GM12872 (cell line): ENCODE data around the gene SLC5A5.
A peak's percentile ranks its signal among the peaks of the same experiment; 100 is the strongest.

Source experiments
- TF ChIP-seq, protein P1 (sequence below): IDR thresholded peaks from 3 replicates; pipeline ENCODE4 v1.5.1; 2011; ENCODE audit warnings: low read depth, mild to moderate bottlenecking, low read length, moderate library complexity; ENCODE audit not compliant: insufficient read depth

The SLC5A5 gene

DNA sequence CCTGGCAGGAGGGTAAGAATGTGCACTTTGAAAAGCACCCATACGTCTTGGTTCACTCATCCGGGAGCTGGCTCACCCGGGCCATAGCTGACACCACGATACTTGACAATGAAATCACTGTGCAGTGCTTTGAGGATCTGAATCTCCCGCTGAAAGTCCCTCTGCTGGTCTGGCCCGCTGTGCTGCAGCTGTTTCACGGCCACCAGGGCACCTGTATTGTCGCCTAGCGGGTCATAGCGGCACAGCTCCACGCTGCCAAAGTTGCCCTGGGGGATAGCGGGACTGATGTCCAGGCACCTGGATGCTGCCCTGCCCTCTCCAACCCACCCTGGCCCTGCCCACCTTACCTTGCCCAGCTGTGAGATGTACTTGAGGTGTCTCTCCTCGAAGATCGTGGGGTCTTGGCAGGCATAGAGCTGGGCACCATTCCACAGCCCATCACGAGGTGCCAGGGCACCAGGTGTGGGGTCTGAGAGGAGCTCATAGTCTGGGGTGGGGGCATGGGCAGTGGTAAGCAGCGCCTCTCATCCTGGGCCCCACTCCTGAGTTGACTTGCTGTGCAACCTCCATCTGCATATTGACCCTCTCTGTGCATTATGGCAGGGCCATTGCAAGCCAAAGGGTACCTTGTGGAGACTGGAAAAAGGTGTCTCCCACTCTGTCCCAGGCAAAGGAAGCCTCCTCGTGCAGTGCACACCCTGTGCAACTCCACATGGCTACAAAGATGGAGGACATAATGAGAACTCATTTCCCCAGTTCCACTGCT lies 39.1 kb upstream of the SLC5A5 start:
- TF ChIP-seq, protein P1, sequence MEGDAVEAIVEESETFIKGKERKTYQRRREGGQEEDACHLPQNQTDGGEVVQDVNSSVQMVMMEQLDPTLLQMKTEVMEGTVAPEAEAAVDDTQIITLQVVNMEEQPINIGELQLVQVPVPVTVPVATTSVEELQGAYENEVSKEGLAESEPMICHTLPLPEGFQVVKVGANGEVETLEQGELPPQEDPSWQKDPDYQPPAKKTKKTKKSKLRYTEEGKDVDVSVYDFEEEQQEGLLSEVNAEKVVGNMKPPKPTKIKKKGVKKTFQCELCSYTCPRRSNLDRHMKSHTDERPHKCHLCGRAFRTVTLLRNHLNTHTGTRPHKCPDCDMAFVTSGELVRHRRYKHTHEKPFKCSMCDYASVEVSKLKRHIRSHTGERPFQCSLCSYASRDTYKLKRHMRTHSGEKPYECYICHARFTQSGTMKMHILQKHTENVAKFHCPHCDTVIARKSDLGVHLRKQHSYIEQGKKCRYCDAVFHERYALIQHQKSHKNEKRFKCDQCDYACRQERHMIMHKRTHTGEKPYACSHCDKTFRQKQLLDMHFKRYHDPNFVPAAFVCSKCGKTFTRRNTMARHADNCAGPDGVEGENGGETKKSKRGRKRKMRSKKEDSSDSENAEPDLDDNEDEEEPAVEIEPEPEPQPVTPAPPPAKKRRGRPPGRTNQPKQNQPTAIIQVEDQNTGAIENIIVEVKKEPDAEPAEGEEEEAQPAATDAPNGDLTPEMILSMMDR: no peak

DNA sequence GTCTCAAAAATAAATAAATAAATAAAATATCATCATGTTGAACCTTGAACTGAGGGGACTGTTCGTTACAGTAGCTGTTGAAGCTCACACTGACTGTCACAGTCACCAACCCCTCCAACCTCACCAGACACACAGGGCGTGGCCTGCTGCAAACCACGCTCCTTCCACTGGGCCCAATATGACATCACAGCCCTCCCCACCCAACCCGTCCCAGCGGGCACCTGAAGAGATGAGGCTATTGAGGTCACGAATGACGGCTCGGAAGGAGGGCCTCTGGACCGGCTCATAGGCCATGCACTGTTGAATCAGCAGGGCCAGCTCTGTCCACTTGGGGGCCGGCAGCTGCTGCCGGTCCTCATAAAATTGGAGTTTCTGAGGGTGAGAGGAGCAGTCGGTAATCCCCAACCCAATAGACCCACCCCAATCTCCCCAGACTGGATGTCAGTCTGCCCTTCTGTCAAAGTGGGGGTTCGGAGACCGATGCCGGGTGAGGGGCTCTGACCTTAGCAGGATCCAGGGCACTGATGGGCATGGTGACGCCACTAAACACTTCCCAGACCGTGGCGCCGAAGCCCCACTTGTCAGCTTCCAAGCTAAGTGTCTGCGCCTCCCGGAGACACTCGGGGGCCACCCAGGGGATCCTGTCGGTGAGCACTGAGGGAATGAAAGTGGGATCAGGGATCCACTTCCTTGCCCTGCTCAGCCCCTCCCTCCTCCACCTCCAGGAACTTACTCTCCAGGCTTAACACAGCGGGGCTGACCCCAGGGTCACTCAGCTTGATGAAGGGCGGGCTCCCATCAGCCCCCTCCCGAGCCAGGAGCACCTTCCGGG lies 37.2 kb upstream of the SLC5A5 start:
- TF ChIP-seq, protein P1: 0 out of 3 replicates have a peak, but pooled peaks have one; percentile 11

DNA sequence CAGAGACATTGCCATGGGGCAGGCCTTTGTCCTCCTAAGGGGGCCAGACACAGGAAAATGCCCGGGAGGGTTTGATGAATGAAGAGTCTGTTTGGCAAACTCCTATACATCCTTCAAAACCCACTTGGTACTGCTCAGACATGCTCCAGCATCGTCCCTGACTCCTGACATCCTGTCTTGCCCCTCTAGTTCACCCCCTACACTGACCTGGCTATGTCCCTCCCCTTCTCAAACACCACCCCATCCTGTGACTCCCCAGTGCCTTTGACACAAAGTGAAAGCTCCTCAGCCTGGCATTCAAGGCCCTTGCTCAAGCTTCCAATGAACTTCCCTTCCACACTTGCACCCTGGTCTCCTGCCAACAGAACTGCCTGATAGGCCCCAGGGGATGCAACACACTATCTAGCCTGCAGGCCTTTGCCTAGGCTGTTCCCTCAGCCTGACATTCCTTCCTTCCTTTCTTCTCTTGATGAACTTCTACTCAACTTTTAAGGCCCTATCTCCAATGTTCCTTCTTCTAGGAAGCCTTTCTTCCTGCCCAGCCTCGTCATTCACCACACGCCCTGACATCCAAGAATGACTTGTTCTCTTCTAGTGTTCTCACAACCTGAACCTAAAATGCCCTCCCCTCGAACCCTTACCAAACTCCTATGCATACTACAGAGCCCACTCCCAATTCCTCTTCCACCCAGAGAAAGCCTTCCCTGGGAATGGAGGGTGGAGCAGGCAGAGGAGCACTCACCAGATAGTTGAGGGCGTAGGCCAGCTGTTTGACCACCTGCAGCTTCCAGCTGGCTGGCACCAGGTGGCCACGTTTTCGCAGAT lies 36.4 kb upstream of the SLC5A5 start:
- TF ChIP-seq, protein P1: no peak

DNA sequence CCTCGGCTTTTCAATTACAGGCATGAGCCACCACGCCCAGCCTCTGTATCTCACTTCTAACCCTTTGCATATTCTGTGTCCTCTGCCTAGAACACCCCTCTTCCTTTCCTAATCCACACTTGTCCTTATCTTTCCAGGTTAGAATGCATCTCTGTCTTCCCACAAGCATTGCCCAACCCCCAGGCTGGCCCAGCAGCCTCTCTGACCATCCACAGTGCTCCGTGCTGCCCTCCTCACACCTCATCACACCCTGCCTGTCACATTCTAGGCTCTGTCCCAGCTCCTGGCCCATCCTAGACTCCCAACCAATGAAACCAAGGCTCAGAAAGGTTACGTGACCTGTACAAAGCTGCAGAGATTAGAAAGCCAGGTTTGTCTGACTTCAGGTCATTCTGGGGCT lies 35.2 kb upstream of the SLC5A5 start:
- TF ChIP-seq, protein P1: no peak

DNA sequence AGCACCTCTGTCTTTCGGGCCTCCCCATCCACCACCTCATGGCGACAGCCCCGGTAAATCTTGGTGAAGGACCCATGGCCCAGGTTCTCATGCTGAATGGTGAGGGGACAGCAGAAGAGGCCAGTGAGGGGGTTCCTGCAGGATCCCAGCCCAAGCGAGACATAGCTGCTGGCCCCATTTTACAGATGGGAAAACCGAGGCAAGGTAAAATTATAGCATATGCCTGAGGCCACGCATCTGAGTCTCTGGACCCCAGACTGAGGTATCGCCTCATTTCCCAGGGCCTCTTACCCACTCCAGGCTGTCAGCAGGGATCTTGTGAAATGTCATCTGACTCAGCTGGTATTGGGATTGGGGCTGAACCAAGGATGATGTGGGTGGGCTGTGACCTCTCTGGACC lies 33.8 kb upstream of the SLC5A5 start:
- TF ChIP-seq, protein P1: no peak

DNA sequence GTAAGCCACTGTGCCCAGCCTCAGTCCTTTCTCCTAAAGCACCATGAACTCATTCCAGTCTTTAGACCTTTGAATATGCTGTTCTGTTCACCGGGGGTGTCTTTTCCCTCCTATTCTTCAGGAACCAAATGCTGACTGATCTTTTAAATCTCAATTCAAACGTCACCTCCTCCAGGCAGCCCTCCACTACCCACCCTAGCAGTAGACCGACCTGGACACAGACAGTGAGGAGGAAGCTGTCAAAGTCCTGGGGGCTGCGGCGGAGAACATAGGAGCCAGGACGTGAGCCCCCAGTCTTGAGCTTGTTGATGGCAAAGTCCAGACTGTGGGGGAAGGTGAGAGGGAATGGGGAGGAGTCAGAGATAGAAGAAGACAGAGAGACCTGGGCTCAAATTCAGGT lies 31.7 kb upstream of the SLC5A5 start:
- TF ChIP-seq, protein P1: no peak

DNA sequence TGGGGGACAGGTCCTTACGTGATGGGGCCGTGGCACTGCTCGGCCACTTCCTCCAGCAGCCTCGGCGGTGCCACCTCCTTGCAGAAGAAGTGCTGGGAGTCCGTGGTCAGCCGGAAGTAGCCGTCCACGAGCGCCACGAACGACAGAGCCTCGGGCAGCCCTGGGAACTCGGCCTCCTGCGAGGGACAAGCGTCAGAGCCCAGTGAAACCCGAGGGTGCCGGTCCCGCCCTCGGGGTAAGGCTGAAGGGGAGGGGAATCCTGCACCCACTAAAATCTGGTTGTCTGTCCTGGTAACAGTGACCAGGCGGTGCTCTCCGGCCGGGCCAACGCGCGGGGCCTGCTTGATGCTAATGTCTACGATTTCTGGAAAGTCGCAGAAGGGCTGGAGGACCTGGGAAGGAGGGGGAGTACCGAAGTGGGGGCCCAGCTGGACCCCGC lies 30.4 kb upstream of the SLC5A5 start:
- TF ChIP-seq, protein P1: no peak
